Endodermal cell (in vitro differentiated cells): Measurements from ENCODE around the gene MAPKAPK5. TPM values are rescaled to one million over a fixed set of nuclear protein-coding genes. Genes with fewer than 3 reads are reported as not detected.
A peak's percentile ranks its signal among the peaks of the same experiment; 100 is the strongest.

Experiments
- DNase-seq: peaks from one replicate; pipeline ENCODE4 v3.0.0-alpha.2; 2017
- H3K27ac ChIP-seq: 2 replicates; pipeline ENCODE4 v1.5.1; 2013; ENCODE audit warnings: mild to moderate bottlenecking, low read depth, low read length, moderate library complexity
- H3K27me3 ChIP-seq: 2 replicates; pipeline ENCODE4 v1.6.1; 2013; ENCODE audit warnings: mild to moderate bottlenecking, low read length, moderate library complexity; ENCODE audit not compliant: insufficient read depth, control insufficient read depth, poor library complexity, severe bottlenecking
- H3K36me3 ChIP-seq: 2 replicates; pipeline ENCODE4 v1.7.0; 2013; ENCODE audit warnings: mild to moderate bottlenecking, low read length, moderate library complexity; ENCODE audit not compliant: control insufficient read depth, insufficient read depth
- H3K4me1 ChIP-seq: one replicate; pipeline ENCODE4 v1.7.0; 2013; ENCODE audit warnings: low read length; ENCODE audit not compliant: control insufficient read depth, insufficient read depth
- H3K4me3 ChIP-seq: 2 replicates; pipeline ENCODE4 v1.5.1; 2013; ENCODE audit warnings: mild to moderate bottlenecking, low read length, moderate library complexity
- H3K9ac ChIP-seq: 2 replicates; pipeline ENCODE4 v1.6.1; 2013; ENCODE audit warnings: mild to moderate bottlenecking, low read length, moderate library complexity; ENCODE audit not compliant: poor library complexity, severe bottlenecking; ENCODE audit errors: extremely low read depth
- H3K9me3 ChIP-seq: 2 replicates; pipeline ENCODE4 v1.6.1; 2013; ENCODE audit warnings: mild to moderate bottlenecking, low read length, moderate library complexity; ENCODE audit not compliant: control insufficient read depth
- H3K27ac Mint-ChIP-seq: 2 replicates; pipeline ENCODE4 v1.8.0; 2020; ENCODE audit warnings: mixed read lengths
- H3K27me3 Mint-ChIP-seq: 2 replicates; pipeline ENCODE4 v1.8.0; 2021; ENCODE audit warnings: mild to moderate bottlenecking, mixed read lengths; ENCODE audit not compliant: insufficient read depth
- H3K36me3 Mint-ChIP-seq: 2 replicates; pipeline ENCODE4 v1.8.0; 2020; ENCODE audit warnings: low read depth, mixed read lengths
- H3K4me1 Mint-ChIP-seq: 2 replicates; pipeline ENCODE4 v1.8.0; 2020; ENCODE audit warnings: mixed read lengths
- H3K4me3 Mint-ChIP-seq: 2 replicates; pipeline ENCODE4 v1.8.0; 2020; ENCODE audit warnings: mild to moderate bottlenecking, moderate library complexity, mixed read lengths
- H3K9me3 Mint-ChIP-seq: 2 replicates; pipeline ENCODE4 v1.8.0; 2020; ENCODE audit warnings: mild to moderate bottlenecking, mixed read lengths
- WGBS, 2 experiments: methylation state at CpG; one replicate each; pipeline versions ENCODE4 v1.1.5 to v1.1.7; 2013; ENCODE audit warnings: missing lambda C conversion rate in 2 of 2, mixed read lengths in 1 of 2; ENCODE audit not compliant: insufficient coverage in 1 of 2, insufficient read length in 1 of 2; 5-methylcytosine and 5-hydroxymethylcytosine counted together
- total RNA-seq, 2 donors: library from RNA; stranded (reverse); fragmentation: NEBNext Ultra II Directional in 1 of 2; extraction: Animal tissue kit (Norgen Biotek cat#: 25700) in 1 of 2; gene quantifications; 2 replicates in 1 of 2; 3 replicates in 1 of 2; pipeline ENCODE4 v1.2.1, GENCODE V29; 2021
- TF ChIP-seq, protein P1 (sequence below): fragments of 200-600 bp; sonication (generic); conservative IDR thresholded peaks from 2 replicates; pipeline ENCODE4 v1.5.0; 2021; ENCODE audit warnings: antibody characterized with exemption, mild to moderate bottlenecking

MAPKAPK5 gene
- total RNA-seq, 2 donors from 2014 or later, result 80.5 to 90.6 TPM

GRCh38 chr12:111842556-111843396 is 748 bp downstream of the MAPKAPK5 start:
- peak; percentile 67 for DNase-seq
- Histone ChIP-seq H3K4me3 (peak overlapping the region; percentile 93), H3K9me3 (peaks cover 17% of the 10 kb centered on the region), H3K36me3 (peaks cover 45% of the 10 kb centered on the region), H3K27me3 (no peaks in the 10 kb centered on the region), H3K9ac (peak overlapping the region; percentile 95), H3K4me1 (no peaks in the 10 kb centered on the region), H3K27ac (peak overlapping the region; percentile 97)
- 4 to 21% methylated on average over 14 to 43 of the region's 44 CpGs for WGBS, 2 experiments
- H3K27me3 Mint-ChIP-seq, result no peaks in the 10 kb centered on the region
- peaks cover 2% of the 10 kb centered on the region for H3K9me3 Mint-ChIP-seq
- peak overlapping the region; percentile 98 for H3K27ac Mint-ChIP-seq
- H3K36me3 Mint-ChIP-seq, result peaks cover 37% of the 10 kb centered on the region
- TF ChIP-seq, protein P1, sequence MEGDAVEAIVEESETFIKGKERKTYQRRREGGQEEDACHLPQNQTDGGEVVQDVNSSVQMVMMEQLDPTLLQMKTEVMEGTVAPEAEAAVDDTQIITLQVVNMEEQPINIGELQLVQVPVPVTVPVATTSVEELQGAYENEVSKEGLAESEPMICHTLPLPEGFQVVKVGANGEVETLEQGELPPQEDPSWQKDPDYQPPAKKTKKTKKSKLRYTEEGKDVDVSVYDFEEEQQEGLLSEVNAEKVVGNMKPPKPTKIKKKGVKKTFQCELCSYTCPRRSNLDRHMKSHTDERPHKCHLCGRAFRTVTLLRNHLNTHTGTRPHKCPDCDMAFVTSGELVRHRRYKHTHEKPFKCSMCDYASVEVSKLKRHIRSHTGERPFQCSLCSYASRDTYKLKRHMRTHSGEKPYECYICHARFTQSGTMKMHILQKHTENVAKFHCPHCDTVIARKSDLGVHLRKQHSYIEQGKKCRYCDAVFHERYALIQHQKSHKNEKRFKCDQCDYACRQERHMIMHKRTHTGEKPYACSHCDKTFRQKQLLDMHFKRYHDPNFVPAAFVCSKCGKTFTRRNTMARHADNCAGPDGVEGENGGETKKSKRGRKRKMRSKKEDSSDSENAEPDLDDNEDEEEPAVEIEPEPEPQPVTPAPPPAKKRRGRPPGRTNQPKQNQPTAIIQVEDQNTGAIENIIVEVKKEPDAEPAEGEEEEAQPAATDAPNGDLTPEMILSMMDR, result no peak
- peak overlapping the region; percentile 96 for H3K4me3 Mint-ChIP-seq
- H3K4me1 Mint-ChIP-seq, result peaks cover 18% of the 10 kb centered on the region

- Histone ChIP-seq H3K27me3 (no peaks in the 10 kb centered on the region), H3K4me1 (no peaks in the 10 kb centered on the region), H3K9ac (no peak overlapping the region), H3K9me3 (peaks cover 16% of the 10 kb centered on the region), H3K36me3 (peaks cover 50% of the 10 kb centered on the region), H3K27ac (no peak overlapping the region), H3K4me3 (no peak overlapping the region)
- H3K27me3 Mint-ChIP-seq, result no peaks in the 10 kb centered on the region
- peaks cover 10% of the 10 kb centered on the region for H3K4me1 Mint-ChIP-seq
- H3K9me3 Mint-ChIP-seq, result peaks cover 7% of the 10 kb centered on the region
- peak overlapping the region; percentile 14 for H3K27ac Mint-ChIP-seq
- no peak for DNase-seq
- TF ChIP-seq, protein P1, result no peak
- peaks cover 45% of the 10 kb centered on the region for H3K36me3 Mint-ChIP-seq
- WGBS, 2 experiments, result 97 to 100% methylated on average over 1 to 2 of the region's 2 CpGs
- no peak overlapping the region for H3K4me3 Mint-ChIP-seq
Observed at GRCh38 chr12:111846016-111846415, 4.0 kb downstream of the MAPKAPK5 start.

GRCh38 chr12:111850526-111850925 is 8.5 kb downstream of the MAPKAPK5 start:
- Mint-ChIP-seq H3K4me1 (no peaks in the 10 kb centered on the region), H3K36me3 (peaks cover 59% of the 10 kb centered on the region), H3K27me3 (no peaks in the 10 kb centered on the region), H3K4me3 (no peak overlapping the region), H3K27ac (no peak overlapping the region), H3K9me3 (peaks cover 7% of the 10 kb centered on the region)
- peaks cover 44% of the 10 kb centered on the region for H3K36me3 ChIP-seq
- H3K4me1 ChIP-seq, result no peaks in the 10 kb centered on the region
- WGBS, 2 experiments, result 93 to 99% methylated on average over 2 of the region's 2 CpGs
- H3K27me3 ChIP-seq, result no peaks in the 10 kb centered on the region
- H3K4me3 ChIP-seq, result no peak overlapping the region
- no peak overlapping the region for H3K9ac ChIP-seq
- no peak for DNase-seq
- H3K27ac ChIP-seq, result no peak overlapping the region
- TF ChIP-seq, protein P1, result no peak
- H3K9me3 ChIP-seq, result peaks cover 16% of the 10 kb centered on the region
